Right kidney (tissue), 1 donor: ENCODE results near the gene KIDINS220.
"Not testable (repeated sequence)": the region's sequence is repeated elsewhere in the genome, so short reads cannot be mapped to it uniquely, and the experiment has no call there.

Source experiments
- DNase-seq: peaks from one replicate; pipeline ENCODE4 v3.0.0-alpha.2; 2016

The KIDINS220 gene

GRCh38 chr2:8754106-8754776 lies 83.2 kb downstream of the KIDINS220 start:
- DNase-seq = no peak

DNA sequence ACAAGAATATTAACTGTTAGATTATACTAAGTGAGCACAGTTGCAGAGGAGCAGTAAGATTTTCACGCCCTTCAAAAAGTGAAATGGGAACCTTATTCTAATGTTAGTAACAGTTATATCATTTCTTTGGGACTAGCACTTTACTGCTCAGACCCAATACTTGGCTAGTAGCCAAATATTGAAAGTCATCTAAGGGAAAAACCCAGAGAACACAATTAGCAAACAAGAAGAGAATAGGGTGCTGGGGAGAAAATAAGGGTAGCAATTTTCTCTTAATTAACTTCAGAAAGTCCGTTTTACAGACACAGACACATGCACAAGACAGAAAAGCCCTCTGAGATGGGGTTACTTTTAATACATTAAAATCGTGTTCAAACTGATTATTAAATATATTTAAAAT lies 83.8 kb downstream of the KIDINS220 start:
- no peak for DNase-seq

GRCh38 chr2:8752385-8752784 lies 85.0 kb downstream of the KIDINS220 start:
- DNase-seq = no peak

GRCh38 chr2:8750221-8750620 lies 87.2 kb downstream of the KIDINS220 start:
- no peak for DNase-seq

GRCh38 chr2:8743261-8743660 lies 94.2 kb downstream of the KIDINS220 start:
- no peak for DNase-seq

DNA sequence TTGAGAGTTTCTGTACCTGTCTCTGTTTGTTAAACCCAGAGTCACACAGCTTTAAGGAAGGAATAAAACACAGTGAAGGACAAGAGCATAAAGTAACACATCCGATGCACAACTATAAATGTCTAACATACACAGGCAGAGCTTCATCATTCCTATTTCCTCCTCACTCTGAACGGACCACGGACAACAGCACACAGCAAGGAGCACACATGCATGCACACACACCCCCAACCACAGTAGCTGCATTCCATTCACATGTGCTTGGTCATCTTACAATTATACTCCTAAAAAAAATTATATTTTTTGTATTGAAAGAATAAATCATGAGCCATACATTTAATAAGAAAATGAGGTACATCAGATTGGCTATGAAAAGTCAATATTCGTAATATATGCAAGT lies 97.3 kb downstream of the KIDINS220 start:
- DNase-seq = no peak

DNA sequence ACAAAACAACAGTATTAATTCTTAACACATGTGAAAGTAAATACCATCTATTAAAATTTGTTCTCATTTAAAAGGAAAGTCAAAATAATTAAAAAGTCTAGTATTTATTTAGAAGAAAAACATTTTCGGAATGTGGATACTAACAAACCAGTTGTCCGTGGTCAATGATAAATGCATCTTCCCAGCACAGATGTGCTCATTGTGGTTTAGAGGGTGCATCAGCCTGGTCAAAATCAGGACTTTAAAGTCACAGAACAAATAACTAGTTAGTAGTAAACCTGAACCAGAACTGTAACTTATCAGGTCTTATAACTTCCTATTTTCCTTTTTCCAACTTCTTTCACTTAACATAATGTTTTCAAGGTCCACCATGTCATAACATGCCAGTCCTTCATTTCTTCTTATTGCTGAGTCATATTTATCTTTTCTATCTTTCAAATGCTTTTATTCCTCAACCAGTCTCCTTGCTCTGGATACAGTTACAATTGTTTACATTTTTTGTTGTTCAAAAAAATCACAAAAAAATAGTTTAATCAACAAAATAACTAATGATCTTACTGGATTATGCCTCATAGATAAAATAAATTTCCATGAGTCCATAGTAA lies 99.7 kb downstream of the KIDINS220 start:
- DNase-seq = no peak

DNA sequence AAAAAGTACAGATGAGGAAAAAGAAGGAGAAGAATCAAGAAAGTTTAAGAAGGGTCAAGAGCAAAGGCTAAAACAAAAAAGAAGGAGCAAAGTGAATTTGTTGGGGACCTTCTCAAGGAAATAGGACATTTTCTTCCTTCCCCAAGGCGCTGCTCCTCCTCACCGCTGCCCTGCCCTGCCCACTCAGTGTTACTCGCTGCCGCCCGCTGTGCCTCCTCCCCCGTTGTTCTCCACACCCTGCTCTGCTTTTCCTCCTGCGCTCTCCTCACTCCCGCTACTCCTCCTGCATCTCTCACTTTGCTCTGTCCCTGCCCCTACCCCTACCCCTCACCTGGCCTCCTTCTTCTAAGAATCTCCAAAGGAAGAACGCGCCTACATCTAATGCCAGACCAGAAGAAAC lies 104.8 kb downstream of the KIDINS220 start:
- no peak for DNase-seq

- no peak for DNase-seq
These were observed 107.5 kb downstream of the KIDINS220 start for GRCh38 chr2:8729939-8730338.

GRCh38 chr2:8729101-8729500 lies 108.3 kb downstream of the KIDINS220 start:
- DNase-seq = not testable (repeated sequence)

DNA sequence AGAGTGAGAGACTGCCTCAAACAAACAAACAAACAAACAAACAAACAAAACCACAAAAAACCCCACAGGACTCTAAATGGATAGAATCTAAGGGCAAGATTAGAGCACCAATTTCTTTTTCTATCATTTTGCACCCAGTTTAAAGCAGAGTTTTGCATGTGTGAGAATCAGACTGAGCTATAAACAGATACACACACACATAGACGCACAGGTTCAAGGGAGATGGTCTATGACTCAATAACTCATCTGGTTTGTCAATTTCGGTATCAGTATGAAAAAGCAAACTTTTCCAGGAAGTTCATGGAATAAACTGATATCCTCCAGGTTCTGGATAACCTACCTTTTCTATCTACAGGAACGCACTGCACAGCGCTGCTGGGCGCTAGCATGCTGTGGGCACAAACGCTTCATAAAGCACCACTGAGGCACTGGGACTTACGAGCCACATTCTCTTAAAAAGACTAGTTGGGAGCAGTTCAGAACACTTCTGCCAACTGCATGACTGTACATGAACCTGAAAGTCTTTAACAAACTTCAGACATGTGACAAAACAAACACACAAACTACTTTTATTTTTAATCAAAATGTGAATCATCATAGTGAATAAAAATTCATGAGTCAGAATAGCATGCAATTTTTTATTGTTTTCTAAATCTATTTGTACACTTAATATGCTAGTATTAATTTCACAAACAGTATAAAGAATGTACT lies 109.0 kb downstream of the KIDINS220 start:
- DNase-seq = no peak

GRCh38 chr2:8725838-8726237 lies 111.6 kb downstream of the KIDINS220 start:
- no peak for DNase-seq

DNA sequence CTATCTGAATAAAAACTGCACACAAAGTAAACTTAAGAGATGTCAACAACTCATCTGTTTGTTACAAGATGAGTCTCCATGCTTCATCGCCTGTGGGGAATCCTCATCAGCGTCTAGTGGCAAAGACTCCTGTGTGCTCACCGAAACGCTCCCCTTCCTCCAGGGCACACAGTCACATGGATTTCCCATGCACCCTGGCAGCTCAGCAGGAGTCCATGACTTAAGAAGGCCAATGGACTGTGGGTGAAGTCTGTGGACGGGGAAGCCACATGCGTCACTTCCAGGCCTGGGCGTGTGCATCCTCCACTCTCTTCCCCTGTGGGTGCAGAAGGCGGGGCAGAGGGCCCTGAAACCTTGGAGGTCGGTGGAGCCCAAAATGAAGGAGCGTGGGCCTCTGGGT lies 114.4 kb downstream of the KIDINS220 start:
- DNase-seq = no peak

DNA sequence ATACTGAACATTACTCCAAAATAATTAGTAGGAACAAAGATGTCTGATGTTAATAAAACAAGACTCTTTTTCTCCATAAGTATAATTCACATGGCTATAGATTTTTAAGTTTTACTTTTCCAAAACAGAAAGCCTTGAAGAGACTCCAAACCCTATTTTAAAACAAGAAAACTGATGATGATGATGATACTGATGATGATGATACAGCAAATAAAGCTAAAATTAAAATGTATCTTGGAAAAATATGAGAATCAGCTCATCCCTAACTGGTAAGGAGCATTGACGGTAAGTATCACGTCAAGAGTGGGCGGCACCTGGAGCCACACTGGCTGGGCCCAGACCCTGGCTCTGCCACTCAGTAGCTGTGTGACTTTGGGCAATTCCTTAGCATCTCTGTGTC lies 116.0 kb downstream of the KIDINS220 start:
- no peak for DNase-seq

GRCh38 chr2:8720741-8721140 lies 116.7 kb downstream of the KIDINS220 start:
- DNase-seq = no peak

GRCh38 chr2:8719528-8719927 lies 117.9 kb downstream of the KIDINS220 start:
- no peak for DNase-seq

GRCh38 chr2:8714971-8715370 lies 122.4 kb downstream of the KIDINS220 start:
- DNase-seq = no peak

DNA sequence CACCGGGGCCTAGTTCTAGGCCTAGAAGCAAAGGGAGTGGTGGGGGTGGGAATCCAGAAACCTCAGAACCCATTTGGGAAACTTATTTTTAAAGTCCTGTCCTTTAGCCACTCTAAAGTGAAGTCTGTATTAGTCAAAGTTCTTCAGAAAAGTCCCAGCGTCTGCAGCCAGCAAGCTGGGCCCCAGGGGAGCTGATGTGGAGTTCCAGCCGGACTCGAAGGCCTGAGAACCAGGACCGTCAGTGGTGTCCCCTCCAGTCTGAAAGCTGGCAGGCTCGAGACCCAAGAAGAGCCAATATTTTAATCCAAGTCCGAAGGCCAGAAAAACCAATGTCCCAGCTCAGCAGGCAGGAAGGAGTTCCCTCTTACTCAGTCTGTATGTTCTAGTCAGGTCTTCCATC lies 123.1 kb downstream of the KIDINS220 start:
- DNase-seq = no peak

DNA sequence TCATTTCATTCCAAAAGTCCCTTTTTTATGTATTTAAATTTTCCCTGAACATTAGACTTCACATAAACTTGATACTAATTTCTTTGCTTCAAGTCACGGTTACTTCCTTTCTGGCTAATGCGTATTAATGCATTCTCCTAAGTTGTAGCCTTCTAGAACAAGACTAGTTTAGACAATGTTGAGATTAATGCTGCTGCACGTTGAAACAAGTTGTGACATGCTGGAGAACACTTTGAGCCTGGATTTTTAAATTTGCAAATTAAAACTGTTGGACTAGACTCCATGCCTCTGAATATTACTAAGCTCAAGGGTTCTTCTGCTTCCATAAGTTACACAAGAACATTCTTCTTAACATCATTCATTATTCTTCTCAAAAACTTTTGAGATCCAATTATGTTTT lies 126.5 kb downstream of the KIDINS220 start:
- DNase-seq = no peak

- DNase-seq = no peak
These were observed 127.8 kb downstream of the KIDINS220 start for GRCh38 chr2:8709611-8710010.

DNA sequence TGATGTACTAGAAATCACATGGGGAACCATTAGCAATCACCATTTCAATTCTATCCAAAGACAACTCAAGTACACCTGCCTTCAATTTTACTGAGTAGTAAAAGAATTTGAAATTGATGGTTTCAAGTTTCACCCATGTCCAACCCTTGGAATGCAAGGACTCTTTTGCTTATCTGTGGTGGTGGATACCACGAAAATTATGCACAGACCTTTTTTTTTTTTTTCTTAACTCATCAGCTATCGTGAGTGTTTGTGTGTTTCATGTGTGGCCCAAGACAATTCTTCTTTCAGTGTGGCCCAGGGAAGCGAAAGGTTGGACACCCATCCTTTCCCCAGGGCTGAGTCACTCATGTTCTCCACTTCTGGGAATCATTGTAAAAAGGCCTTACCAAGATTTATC lies 132.5 kb downstream of the KIDINS220 start:
- DNase-seq = no peak

GRCh38 chr2:8701681-8702379 lies 135.6 kb downstream of the KIDINS220 start:
- no peak for DNase-seq

GRCh38 chr2:8699839-8700238 lies 137.6 kb downstream of the KIDINS220 start:
- DNase-seq = no peak
